Heart left ventricle (tissue), 16 donors: Measurements from ENCODE around the gene NAALADL2. TPM values are rescaled to one million over a fixed set of nuclear protein-coding genes. Genes with fewer than 3 reads are reported as not detected.
"Not testable (repeated sequence)": the region's sequence is repeated elsewhere in the genome, so short reads cannot be mapped to it uniquely, and the experiment has no call there.

Source experiments
- ATAC-seq, 4 donors: fragments of 200-7000 bp; cut with Tn5 transposase; one replicate each; pipeline ENCODE4 v1.9.1; 2020 to 2022; ENCODE audit warnings: moderate library complexity in 4 of 4, mild to moderate bottlenecking in 3 of 4, moderate number of reproducible peaks in 1 of 4
- DNase-seq, 5 donors: peaks; one replicate each; pipeline ENCODE4 v3.0.0-alpha.2; 2020
- H3K27ac ChIP-seq, 12 donors: fragments of 200-600 bp; sonication (generic) in 4 of 12; one replicate each; pipeline versions ENCODE4 v1.5.0 to v1.8.0; 2016 to 2022; ENCODE audit warnings: mild to moderate bottlenecking in 2 of 12
- H3K27me3 ChIP-seq, 9 donors: fragments of 200-600 bp; sonication (generic) in 2 of 9; one replicate each; pipeline versions ENCODE4 v1.5.1 to v1.8.0; 2016 to 2022; ENCODE audit warnings: mild to moderate bottlenecking in 3 of 9
- H3K36me3 ChIP-seq, 9 donors: fragments of 200-600 bp; sonication (generic) in 2 of 9; one replicate each; pipeline versions ENCODE4 v1.5.0 to v1.8.0; 2018 to 2022; ENCODE audit warnings: mild to moderate bottlenecking in 2 of 9
- H3K4me1 ChIP-seq, 12 donors: fragments of 200-600 bp; sonication (generic) in 4 of 12; one replicate each; pipeline versions ENCODE4 v1.5.0 to v1.8.0; 2016 to 2022; ENCODE audit warnings: mild to moderate bottlenecking in 3 of 12
- H3K4me3 ChIP-seq, 12 donors: fragments of 200-600 bp; sonication (generic) in 4 of 12; one replicate each; pipeline versions ENCODE4 v1.5.0 to v1.8.0; 2017 to 2022; ENCODE audit warnings: mild to moderate bottlenecking in 9 of 12, moderate library complexity in 4 of 12
- H3K9me3 ChIP-seq, 12 donors: fragments of 200-600 bp; sonication (generic) in 4 of 12; one replicate each; pipeline versions ENCODE4 v1.5.0 to v1.8.0; 2016 to 2022; ENCODE audit warnings: mild to moderate bottlenecking in 1 of 12
- CTCF ChIP-seq, 12 donors: fragments of 200-600 bp; sonication (generic) in 4 of 12; IDR thresholded peaks; one replicate each; pipeline versions ENCODE4 v1.5.0 to v1.8.0; 2018 to 2022; ENCODE audit warnings: antibody characterized with exemption in 12 of 12, mild to moderate bottlenecking in 5 of 12
- POLR2A ChIP-seq, 2 donors: fragments of 450-650 bp; IDR thresholded peaks; one replicate each; pipeline ENCODE4 v1.6.1; 2017; ENCODE audit warnings: antibody characterized with exemption in 2 of 2, mild to moderate bottlenecking in 2 of 2, moderate library complexity in 2 of 2
- WGBS, 4 donors: extraction: QIAGEN DNeasy Blood & Tissue Kit in 2 of 4; methylation state at CpG; one replicate each; pipeline versions ENCODE4 v1.1.5 to v1.1.7; 2013 to 2018; 5-methylcytosine and 5-hydroxymethylcytosine counted together
- intact Hi-C, 10 donors: fragments of 100-400 bp; cut with DNase I; formaldehyde crosslinking; loops; one replicate each; pipeline versions ENCODE4 v1.11.1 to v1.14.2; 2022
- polyA plus RNA-seq, 2 donors: library from polyadenylated mRNA; stranded (reverse); fragments of 200-250 nt; gene quantifications; one replicate each; pipeline ENCODE4 v1.2.3, GENCODE V29; 2013
- total RNA-seq, 9 donors: library from RNA; depleted of rRNA in 2 of 9; stranded (reverse); fragments of >200 nt in 2 of 9; fragmentation: NEBNext Ultra II Directional in 3 of 9; extraction: Animal tissue kit (Norgen Biotek cat#: 25700) in 3 of 9; gene quantifications; one replicate each; pipeline versions ENCODE4 v1.1.0 to v1.2.4, GENCODE V29; 2016 to 2023
- donor health status: ischemic (EF 13 %, LVEDD 7.1; RV severe dilation, severe dysfunction).
- donor health status: healthy with polysubstance abuse.
- donor health status: DM: no; HTN: yes; CAD: no.
- donor health status: DM: no; HTN: no; CAD: no.
- donor health status: ischemic (EF 25% LVEDD 6.9; RV normal size, moderate dysfunction).
- donor health status: ischemic (EF 25% LVEDD 5.7; RV mildly dilated, moderate dysfunction).
- donor health status: healthy.
- donor health status: DM: yes; HTN: yes; CAD: no.
- donor health status: ischemic (EF 35%, LVEDD 5.7; RV mildly dilated, moderate dysfunction).
- donor health status: nonischemic (EF 11% LVEDD 7.7; RV severe dilation, severe dysfunction).
- donor health status: DM: yes; HTN: yes; CAD: no.
- donor health status: PGD.
- donor health status: ischemic (EF 29% LVEDD 5.4; RV normal size, mild dysfunction).
- donor health status: nonischemic (EF 23%, LVEDD 6.1; RV moderate dilation, normal function).

The NAALADL2 gene
- total and polyA plus RNA-seq, 11 donors: 0.23 to 8.5 (median 3.0) TPM

- Histone ChIP-seq H3K36me3 (no peaks in the 10 kb centered on the region), H3K27ac (no peak overlapping the region), H3K4me1 (no peaks in the 10 kb centered on the region), H3K4me3 (no peak overlapping the region), H3K9me3 (no peaks in the 10 kb centered on the region), H3K27me3 (no peaks in the 10 kb centered on the region)
- TF ChIP-seq POLR2A (IDR thresholded peaks at IDR 0.05) (no peak), CTCF (IDR thresholded peaks at IDR 0.05) (no peak)
- DNase-seq (no peak), ATAC-seq (no peak)
- intact Hi-C loops: no loop called here
Measured at GRCh38 chr3:175082631-175083030, 223.5 kb downstream of the NAALADL2 start.

- DNase-seq, H3K4me3 ChIP-seq, H3K4me1 ChIP-seq, intact Hi-C loops, ATAC-seq, H3K27me3 ChIP-seq, H3K9me3 ChIP-seq, H3K36me3 ChIP-seq, H3K27ac ChIP-seq: not testable (repeated sequence)
- WGBS, 4 donors: 85 to 92% (median 90%) methylated on average over 19 of the region's 19 CpGs
Measured at GRCh38 chr3:175087128-175087527, 228.0 kb downstream of the NAALADL2 start.

- H3K27ac ChIP-seq: no peak overlapping the region
- H3K4me1 ChIP-seq: no peaks in the 10 kb centered on the region
- no peak overlapping the region for H3K4me3 ChIP-seq
- no peak for TF ChIP-seq POLR2A (IDR thresholded peaks at IDR 0.05)
- TF ChIP-seq CTCF (IDR thresholded peaks at IDR 0.05): no peak
- no peak for DNase-seq
- no peaks in the 10 kb centered on the region for H3K27me3 ChIP-seq
- ATAC-seq: no peak
- WGBS, 4 donors: 72 to 77% (median 75%) methylated on average over 3 of the region's 3 CpGs
- no peaks in the 10 kb centered on the region for H3K36me3 ChIP-seq
- no peaks in the 10 kb centered on the region for H3K9me3 ChIP-seq
- intact Hi-C loops: no loop called here
Measured at GRCh38 chr3:175088766-175089380, 229.7 kb downstream of the NAALADL2 start.

- TF ChIP-seq POLR2A (IDR thresholded peaks at IDR 0.05): no peak
- Histone ChIP-seq H3K9me3 (no peaks in the 10 kb centered on the region), H3K4me3 (no peak overlapping the region), H3K27me3 (no peaks in the 10 kb centered on the region), H3K27ac (no peak overlapping the region), H3K4me1 (no peaks in the 10 kb centered on the region), H3K36me3 (no peaks in the 10 kb centered on the region)
- 80 to 84% (median 82%) methylated on average over 7 of the region's 7 CpGs for WGBS, 4 donors
- DNase-seq: no peak
- intact Hi-C loops: no loop called here
- no peak for ATAC-seq
Measured at GRCh38 chr3:175091426-175092114, 232.4 kb downstream of the NAALADL2 start.

- H3K4me1 ChIP-seq: no peaks in the 10 kb centered on the region
- intact Hi-C loops: no loop called here
- no peaks in the 10 kb centered on the region for H3K27me3 ChIP-seq
- H3K36me3 ChIP-seq: no peaks in the 10 kb centered on the region
- DNase-seq (no peak), ATAC-seq (no peak)
- 68 to 83% (median 77%) methylated on average over 3 of the region's 3 CpGs for WGBS, 4 donors
- H3K9me3 ChIP-seq: no peaks in the 10 kb centered on the region
- TF ChIP-seq CTCF (IDR thresholded peaks at IDR 0.05) (no peak), POLR2A (IDR thresholded peaks at IDR 0.05) (no peak)
- H3K27ac ChIP-seq: no peak overlapping the region
- no peak overlapping the region for H3K4me3 ChIP-seq
Measured at GRCh38 chr3:175093748-175094147, 234.6 kb downstream of the NAALADL2 start.
